CD4-positive, alpha-beta T cell treated with Interleukin-6 at 100 ng/mL for 8 hours (primary cell): ENCODE results near the gene TERB1.
"Not testable (repeated sequence)": the region's sequence is repeated elsewhere in the genome, so short reads cannot be mapped to it uniquely, and the experiment has no call there.

Experiments used
- DNase-seq: peaks from one replicate; pipeline ENCODE4 v3.0.0-alpha.2; 2020; ENCODE audit warnings: mixed read lengths, low spot score

The TERB1 gene

DNA sequence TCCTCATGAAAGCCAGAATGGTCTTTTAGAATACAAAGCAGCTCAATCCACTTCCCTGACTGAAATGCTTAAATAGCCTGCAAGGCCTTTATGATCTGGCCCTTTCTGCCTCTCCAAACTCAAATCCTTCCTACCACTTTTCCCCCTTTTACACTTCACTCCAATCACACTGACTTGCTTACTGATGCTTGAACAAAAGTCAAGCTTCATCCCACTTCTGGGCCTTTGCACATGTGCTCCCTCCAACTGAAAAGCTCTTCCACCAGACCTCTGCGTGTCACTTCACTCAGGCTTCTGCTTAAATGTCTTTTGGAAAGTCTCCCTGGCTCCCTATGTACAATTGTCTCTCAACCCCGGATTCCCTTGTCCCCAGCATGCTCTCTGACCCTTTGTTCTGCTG is 13.3 kb upstream of the TERB1 start:
- no peak for DNase-seq

DNA sequence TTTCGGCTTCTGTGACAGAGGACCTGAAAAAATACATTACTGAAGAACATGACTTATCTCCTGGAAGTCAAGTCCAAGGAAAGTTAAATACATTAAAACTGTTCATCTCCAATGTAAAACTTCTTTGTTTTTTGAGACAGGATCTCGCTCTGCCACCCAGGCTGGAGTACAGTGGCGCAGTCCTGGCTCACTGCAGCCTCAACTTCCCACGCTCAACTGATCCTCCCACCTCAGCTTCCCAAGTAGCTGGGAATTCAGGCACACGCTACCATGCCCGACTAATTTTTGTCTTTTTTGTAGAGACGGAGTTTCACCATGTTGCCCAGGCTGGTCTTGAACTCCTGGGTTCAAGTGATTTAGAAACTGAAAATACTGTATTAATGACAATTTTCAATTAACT is 9.7 kb upstream of the TERB1 start:
- DNase-seq = no peak

DNA sequence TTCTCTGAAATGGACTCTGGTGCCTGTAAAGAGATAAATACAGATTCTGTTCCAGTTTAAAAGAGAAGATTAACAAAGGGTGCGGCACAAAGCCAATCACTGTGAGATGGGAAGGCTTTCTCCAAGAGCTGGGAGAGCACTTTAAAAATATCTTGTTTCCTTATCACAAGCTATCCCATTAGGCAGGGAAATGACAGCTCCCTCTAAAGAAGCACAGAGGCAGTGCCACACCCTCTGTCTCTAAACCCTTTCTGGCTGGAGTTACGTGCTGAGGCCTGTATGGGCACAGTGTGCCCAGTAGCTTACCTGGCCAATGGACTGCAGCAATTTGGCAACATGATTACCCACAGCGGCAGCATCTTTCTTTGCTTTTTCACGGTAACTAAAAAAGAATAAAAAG is 9.0 kb upstream of the TERB1 start:
- DNase-seq = no peak

DNA sequence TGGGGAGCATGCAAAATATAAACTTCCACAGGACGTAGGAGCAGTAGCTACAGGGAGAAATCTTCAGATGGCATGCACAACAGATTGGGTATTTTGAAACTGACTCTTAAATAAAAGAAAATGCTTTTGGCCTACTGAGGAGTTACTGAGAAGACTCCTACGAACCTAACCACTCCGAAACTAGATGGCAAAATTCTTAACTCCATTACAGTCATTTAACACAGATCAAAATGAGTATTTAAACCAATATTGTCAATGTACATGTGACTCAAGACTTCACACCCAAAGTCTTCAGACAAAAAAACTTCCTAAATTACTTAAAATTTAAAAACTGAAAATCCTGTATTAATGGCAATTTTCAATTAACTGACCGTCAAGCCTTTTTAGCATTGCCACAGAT is 8.4 kb upstream of the TERB1 start:
- no peak for DNase-seq

DNA sequence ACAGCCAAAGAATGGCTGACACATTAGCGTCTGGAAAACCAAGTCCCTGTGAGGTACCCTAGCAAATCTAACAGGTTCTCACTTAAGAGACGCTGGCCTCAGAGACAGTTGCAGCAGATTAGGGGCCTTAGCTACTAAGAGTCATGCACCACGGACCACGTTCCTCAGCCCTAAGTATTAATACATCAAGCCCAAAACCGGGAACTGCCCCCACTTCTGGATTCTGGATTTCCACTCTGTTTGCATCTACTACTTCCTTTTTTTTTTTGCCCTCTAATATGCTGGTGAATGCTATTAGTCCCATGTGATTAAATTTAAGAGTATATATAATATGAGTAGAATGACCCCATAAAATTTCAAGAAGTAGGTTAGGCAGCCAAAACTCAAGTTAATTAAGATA is 775 bp upstream of the TERB1 start:
- DNase-seq = no peak

DNA sequence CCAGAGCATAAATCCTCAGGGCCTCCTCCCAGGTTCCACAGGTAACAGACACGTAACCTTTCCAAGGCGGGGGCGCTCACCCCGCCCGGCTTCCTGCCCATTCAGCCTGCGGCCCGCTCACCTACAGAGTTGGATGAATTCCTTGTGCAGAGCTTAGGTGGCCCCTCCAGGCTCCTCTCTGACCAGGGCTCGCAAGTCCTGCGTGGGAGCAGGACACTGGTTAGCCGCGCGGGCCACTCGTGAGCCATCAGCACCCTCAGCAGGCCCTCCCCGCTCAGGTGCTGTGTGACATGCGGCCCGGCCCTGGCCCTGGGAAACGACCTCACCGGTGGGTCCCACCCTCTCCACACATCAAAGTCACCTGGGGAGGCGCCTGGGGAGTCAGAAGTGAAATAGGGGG is 528 bp downstream of the TERB1 start:
- no peak for DNase-seq

DNA sequence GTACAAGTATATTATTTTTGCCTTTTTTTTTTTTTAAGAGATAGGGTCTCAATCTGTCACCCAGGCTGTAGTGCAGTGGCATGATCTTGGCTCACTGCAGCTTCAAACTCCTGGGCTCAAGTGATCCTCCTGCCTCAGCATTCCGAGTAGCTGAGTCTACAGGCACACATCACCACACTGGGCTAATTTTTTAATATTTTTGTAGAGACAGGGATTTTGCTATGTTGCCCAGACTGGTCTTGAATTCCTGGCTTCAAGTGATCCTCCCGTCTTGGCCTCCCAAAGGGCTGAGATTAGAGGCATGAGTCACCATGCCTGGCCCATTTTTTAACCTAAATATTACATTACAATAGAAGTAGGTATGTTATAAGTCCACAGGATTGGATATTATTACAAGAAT is 3.2 kb downstream of the TERB1 start:
- no peak for DNase-seq

DNA sequence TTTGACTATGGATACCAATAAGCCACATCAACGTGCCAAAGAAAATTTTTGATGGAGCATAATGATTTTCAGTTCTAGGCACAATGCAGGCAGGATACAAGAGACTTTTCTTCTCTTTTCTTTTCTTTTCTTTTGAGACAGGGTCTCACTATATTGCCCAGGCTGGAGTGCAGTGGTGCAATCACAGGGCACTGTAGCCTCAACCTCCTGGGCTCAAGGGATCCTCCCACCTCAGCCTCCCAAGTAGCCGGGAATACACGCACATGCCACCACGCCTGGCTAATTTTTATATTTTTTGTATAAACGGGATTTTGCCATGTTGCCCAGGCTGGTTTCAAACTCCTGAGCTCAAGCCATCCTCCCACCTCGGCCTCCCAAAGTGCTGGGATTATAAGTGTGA is 7.4 kb downstream of the TERB1 start:
- not testable (repeated sequence) for DNase-seq

DNA sequence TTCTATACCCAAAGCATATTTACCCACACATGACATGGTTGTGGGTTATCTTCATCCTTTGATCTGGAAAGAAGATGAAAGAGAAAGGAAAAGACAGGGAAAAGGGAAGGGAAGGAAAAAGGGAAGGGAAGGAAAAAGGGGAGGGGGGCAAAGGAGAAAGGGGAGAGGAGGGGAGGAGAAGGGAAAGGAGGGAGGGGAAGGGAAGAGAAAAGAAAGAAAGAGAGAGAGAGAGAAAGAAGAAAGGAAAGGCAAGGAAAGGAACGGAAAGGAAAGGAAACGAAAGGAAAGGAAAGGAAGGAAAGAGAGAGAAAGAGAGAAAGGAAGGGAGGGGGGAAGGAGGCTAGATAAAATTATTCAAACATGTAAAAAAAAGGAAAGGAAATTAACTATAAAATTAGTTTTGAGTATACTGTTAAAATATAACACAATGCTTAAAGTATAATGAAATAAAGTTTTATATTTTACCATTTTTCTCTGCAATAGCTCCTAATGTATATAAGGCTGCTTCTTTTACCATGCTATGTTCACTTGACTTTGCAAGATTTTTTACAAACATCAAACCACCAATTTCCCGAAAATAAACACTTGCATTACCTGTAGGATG is 11.2 kb downstream of the TERB1 start:
- DNase-seq = no peak

DNA sequence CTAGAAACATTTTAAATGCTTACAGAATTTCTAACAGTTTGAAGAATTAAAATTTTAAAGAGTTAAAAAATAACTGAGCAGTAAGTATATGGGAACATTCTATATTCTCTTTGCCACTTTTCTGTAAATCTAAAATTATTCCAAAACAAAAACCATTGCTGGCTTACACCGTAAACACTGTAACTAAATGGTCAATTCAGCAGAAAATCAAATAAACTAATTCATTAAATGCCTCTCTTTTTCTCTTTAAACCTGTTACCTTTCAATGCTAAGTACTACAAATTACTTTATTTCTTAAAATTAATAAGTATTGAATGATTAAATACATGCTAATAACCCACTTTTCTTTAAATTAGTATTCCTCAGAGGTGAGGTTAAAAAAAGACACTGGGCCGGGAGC is 14.0 kb downstream of the TERB1 start:
- no peak for DNase-seq

DNA sequence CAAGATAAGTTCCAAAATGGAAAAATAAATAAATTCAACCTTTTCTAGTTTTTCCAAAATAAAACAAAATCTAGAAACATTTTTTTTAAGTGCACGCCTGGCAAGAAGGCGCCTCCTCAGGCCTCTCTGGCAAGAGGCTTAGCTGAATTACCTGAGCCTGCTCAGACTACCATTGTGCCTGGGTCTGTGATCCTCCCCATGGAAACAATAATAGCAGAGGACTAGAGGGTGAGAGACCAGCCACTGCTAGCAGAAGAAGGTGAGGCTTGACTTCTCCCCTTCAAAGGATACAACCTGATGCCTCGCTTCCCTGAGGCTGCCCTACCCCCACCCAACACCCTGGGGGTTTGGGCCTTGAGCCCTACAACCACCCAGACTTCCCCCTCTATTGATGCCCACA is 14.8 kb downstream of the TERB1 start:
- no peak for DNase-seq

DNA sequence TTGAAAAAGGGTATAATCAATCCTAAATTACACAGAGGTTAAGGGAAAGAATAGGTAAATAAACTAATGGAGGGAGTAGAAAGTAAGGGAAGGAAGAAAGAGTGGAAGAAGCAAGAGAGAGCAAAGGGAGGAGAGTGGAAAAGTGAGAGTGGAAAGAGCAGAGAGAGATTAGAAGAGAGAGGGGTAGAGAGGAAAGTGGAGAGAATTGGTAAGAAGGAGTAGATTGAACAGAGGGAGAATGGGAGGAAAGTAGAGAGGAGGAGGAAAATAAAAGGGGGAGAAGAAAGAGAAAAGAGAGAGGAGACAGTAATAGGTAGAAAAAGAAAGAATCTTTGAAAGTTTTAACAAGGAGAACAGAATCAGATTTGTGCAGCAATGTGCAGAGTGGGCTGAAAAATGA is 24.9 kb downstream of the TERB1 start:
- no peak for DNase-seq

DNA sequence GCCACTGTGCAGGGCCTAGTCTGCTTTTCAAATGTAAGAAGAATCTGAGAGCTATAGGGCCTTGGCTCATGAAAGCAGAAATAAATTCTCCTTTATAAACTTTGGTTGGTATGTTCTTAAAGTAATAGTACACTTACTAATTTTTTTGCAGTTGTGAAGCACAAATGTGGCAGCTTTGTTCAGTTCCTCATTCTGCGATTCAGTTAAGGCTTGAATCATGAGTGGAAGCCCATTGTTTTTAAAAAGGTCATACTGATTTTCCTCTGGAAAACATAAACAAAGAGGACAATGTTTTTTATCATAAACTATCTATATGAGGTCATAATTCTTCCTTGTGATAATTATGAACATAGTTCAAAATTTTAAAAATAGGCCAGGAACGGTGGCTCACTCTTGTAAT is 26.4 kb downstream of the TERB1 start:
- no peak for DNase-seq

DNA sequence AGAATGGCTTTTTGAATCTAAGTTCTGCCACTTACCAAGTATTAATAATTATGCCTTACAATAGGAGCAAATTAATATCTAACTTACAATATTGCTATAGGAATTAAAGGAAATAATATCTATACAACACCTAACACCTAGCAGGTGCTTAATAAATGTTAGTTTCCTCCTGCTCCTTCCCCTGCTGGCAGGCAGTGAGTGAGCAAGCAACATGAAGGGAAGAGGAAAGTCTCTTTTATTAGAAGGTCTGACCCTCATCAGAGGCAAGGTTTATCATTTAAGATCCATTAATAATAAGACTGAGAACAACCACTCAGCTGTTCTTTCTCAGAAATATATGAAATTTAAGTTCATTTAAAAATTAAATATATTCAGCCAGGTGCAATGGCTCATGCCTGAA is 43.3 kb downstream of the TERB1 start:
- DNase-seq = no peak

DNA sequence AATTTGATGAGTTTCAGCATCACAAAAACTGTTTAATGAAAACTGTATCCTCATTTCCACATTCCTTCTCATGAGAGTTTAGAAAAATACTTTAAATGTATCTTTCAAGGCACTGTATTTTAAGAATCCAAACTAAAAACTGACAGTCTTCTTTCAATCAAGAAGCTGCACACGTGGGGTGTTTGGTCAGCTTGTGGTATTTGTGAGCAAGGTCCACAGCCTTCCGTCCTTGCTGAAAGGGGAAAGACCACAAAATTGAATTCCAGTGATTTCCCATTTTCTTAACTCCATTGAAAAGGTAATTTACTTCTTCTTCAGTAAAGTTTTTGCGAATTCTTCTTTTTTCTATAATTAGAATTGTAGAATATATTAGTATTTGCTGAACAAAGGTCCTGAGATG is 46.6 kb downstream of the TERB1 start:
- no peak for DNase-seq

DNA sequence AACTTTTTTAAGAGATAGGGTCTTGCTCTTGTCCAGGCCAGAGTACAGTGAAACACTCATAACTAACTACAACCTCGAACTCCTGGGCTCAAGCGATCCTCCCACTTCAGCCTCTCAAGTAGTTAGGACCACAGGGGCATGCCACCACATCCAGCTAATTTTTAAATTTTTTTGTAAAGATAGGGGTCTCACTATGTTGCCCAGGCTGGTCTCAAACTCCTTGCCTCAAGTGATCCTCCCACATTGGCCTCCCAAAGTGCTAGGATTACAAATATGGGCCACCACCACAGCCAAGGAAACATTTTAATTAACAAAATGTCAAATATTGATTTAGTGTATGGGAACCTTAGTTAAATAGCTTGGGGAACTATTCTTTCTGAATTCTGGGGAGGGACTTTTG is 47.2 kb downstream of the TERB1 start:
- no peak for DNase-seq

DNA sequence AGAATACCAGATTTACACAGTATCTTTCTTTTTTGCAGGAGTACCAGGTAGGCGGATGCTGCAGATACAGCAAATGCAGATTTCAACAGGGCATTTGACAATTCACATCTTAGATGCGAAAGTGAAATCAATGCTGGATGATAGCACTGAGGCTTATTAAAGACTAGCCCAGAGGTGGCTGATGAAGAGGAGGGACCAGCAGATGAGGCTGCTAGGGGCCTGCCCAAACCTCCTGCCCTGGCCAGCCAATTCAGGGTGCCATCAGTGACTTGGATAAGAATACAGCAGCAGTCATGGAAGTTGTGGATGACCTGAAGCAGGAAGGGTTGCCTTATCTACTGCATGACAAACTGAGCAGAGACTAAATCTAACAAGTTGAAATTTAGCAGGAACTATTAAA is 48.4 kb downstream of the TERB1 start:
- DNase-seq = no peak

DNA sequence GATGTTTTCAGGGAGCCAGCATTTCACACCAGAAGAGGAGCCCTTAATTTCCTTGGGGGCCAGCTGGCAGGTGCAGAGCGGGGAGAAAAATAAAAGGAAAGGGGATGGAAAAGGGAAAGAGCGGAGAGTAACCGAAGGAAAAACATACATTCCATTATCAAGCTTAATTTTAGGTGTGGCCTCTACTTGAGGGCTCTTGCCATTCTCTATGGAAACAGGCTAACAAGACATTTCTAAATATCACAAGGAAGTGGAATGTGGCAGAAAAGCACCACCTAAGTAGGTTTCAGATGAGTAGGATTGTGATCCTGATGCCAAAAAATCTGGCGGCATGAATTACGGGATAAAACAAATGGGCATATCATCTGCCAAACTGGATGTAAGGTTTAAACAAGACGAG is 49.0 kb downstream of the TERB1 start:
- no peak for DNase-seq

DNA sequence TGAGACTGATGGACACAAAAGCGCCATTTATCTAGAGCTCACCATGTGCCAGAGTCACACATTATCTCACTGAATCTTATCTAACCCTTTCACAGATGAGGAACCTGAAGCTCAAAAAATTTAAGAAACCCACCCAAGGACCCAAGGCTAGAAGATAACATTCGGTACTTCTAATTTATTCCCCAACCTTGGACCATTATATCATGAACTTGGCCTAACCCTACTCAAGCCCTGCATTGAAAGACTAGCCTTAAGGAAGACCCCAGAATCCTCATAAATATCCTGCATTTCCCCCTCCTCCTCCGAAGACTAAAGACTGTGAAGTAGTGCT is 49.4 kb downstream of the TERB1 start:
- no peak for DNase-seq

DNA sequence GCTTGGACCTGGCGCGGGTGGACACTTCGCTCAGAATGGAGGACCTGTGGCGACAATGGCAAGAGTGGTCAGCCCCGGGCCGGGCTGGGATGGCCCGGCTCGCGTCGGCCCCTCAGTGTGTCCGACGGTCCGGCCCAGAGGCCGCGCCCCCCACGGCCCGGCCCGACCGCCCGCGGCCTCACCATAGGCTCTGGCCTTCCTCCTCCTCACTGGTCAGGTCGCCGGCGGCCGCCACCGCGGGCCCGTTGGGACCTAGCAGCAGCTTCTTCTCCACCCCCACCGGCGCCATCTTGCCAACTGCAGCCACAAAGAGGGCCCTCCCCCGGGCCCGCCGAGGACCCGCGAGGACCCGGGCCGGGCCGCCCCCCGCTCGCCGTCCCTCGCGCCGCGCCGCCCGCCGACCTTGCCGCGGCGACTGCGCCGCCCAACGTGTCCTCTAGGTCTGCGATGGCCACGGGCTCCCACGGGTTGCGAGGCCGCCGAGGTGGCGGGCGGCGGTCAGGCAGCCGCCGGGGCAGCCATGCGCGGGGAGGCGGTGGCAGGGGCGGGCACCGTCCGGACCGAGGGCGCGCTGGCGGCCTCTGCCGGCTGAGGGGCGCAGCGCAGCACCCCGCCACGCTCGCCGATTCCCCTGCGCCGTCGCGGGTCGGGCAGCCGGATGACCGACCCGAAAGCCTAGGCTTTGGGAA is 49.9 kb downstream of the TERB1 start, which contains the start of gene DYNC1LI2:
TSS of gene DYNC1LI2 (minus strand) at position 307 of the 689 bp plus-strand sequence. CDS start at position 289, 18 bp downstream.
- DNase-seq = peak; percentile 69

DNA sequence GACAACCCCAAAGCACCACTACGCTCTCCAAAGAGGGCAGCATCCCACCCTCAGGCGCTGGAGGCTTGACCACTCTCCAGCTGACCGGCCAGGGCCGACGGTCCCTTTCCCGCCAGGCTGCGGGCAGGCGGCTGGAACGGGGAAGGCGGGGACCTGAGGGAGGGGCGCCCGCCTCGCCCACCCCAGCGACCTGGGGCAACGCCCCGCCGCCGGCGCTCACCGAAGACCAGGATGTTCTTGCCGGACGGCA is 50.4 kb downstream of the TERB1 start:
- DNase-seq = no peak

DNA sequence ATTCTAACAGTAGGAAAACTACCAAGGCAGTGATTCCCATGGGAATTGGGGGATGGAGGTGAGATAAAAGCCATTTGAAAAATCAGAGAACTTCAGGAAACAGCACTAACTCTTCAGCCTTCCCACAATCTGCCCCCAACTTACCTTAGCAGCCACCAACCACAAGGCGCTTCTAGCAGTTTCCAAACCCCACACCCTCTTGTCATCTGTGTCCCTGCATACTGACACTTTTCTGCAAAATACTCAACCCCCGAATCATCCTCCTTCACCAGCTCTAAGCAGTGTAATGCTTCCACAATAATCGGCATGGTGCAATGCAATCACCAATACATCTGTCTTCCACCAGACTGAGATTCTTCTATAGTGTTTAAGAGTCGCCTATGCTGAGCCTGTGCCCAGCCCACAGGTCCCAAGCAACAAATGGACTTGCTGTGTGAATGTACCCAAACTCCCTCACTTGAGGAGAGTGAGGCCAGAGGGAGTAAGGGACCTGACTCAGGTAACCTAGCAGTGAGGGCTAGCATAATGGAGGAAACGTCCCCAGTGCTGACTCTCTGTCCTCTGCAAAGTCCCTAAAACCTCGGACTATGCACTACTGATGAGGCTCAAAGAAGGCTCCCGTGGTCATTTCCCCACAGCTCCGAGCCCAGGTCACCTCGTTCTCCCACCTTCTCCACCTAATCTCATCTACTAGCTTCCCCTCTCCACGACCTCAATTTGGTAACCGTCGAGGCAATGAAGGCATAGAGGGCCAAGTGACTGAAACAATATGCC is 50.9 kb downstream of the TERB1 start:
- DNase-seq = no peak

DNA sequence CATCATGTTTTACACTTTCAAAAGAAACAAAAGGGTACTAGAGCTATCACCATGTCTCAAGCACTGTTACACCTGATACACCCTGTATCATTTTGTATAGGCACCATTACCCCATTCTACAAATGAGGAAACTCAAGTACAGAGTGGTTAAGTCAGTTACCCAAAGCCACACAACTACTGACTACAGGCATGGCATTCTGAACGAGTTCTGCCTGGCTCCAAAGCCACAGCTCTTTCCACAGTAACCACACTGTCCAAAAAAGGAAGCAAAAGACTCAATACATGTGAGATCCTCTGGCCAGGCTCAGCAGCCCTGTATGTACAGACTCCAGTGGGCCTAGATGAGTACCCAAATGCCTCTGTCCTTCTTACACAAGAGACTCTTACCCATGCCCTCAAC is 54.7 kb downstream of the TERB1 start:
- DNase-seq = no peak

DNA sequence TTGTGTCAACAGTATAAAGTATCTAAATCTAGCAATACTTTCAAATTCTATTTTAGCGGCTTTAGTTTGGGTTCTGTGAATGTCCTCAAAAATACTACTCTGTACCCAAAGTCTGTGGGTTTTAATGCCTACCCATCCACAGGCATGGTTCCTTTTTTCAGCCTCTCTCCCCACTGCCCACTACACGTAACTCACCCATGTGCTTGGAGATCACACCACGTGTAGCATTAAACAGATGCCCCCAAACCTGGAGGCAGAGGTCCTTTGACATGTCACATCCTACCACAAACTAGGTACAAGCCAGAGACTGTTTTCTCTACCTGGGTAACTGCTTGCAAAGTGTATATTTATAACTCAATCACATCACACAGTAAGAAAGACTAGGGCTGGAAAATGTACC is 55.3 kb downstream of the TERB1 start:
- DNase-seq = no peak
